H1 (cell line): ENCODE measurements around the gene NAA38. TPM values are rescaled to one million over a fixed set of nuclear protein-coding genes. Genes with fewer than 3 reads are reported as not detected.

Experiments used
- BACH1 ChIP-seq: IDR thresholded peaks from 2 replicates; pipeline ENCODE4 v1.6.1; 2012; ENCODE audit warnings: low read length, improper control_type of control experiment
- CHD7 ChIP-seq: fragments of 300-600 bp; sonication (generic); IDR thresholded peaks from 2 replicates; pipeline ENCODE4 v1.7.1; 2012; ENCODE audit warnings: low read length, moderate library complexity, mild to moderate bottlenecking, inconsistent platforms; ENCODE audit not compliant: insufficient replicate concordance
- GABPA ChIP-seq: IDR thresholded peaks from 2 replicates; pipeline ENCODE4 v1.6.1; 2011; ENCODE audit warnings: mild to moderate bottlenecking, low read length, moderate library complexity, borderline replicate concordance; ENCODE audit not compliant: insufficient read depth
- HDAC2 ChIP-seq, 2 experiments: fragments of 300-600 bp in 1 of 2; sonication (generic) in 1 of 2; IDR thresholded peaks; 2 replicates each; pipeline ENCODE4 v1.6.1; 2011 to 2012; ENCODE audit warnings: low read depth in 2 of 2, low read length in 2 of 2, mild to moderate bottlenecking in 2 of 2, moderate library complexity in 2 of 2, borderline replicate concordance in 1 of 2, inconsistent platforms in 1 of 2
- SIN3A ChIP-seq, 2 experiments: IDR thresholded peaks in 1 of 2; conservative IDR thresholded peaks in 1 of 2; 2 replicates each; pipeline ENCODE4 v1.6.1; 2011 to 2012; ENCODE audit warnings: low read length in 2 of 2, improper control_type of control experiment in 1 of 2, low read depth in 1 of 2, mild to moderate bottlenecking in 1 of 2
- YY1 ChIP-seq: IDR thresholded peaks from 2 replicates; pipeline ENCODE4 v1.6.1; 2011; ENCODE audit warnings: low read depth, mild to moderate bottlenecking, low read length
- polyA plus RNA-seq, 7 experiments: library from polyadenylated mRNA; depleted of rRNA in 3 of 7; stranded (reverse) in 5 of 7; unstranded in 2 of 7; fragments of >200 nt in 5 of 7; fragments of 200-250 nt in 2 of 7; gene quantifications; 1 replicate in 5 of 7; 2 replicates in 1 of 7; 4 replicates in 1 of 7; pipeline versions ENCODE4 v1.2.1 to v1.2.3, GENCODE V29; 2011 to 2013; ENCODE audit warnings: missing spikeins in 2 of 7, mixed read lengths in 2 of 7
- total RNA-seq: library from RNA; stranded (reverse); fragmentation: NEBNext Ultra II Directional; extraction: Animal tissue kit (Norgen Biotek cat#: 25700); gene quantifications from 2 replicates; pipeline ENCODE4 v1.2.1, GENCODE V29; 2021
- TF ChIP-seq, protein P1 (sequence below): IDR thresholded peaks from 2 replicates; pipeline ENCODE4 v1.6.1; 2011; ENCODE audit warnings: low read length, improper control_type of control experiment

The NAA38 gene
- total and polyA plus RNA-seq, 2 of the 8 experiments (the other 6 are each of a cell fraction or from before 2014, with no cell fraction given) = 30.2 to 109 TPM

- TF ChIP-seq GABPA = no peak; the same call in 1 of the 2 replicates
- no peak for TF ChIP-seq CHD7
- peak; percentile 57; the same call in 1 of the 2 replicates for TF ChIP-seq BACH1
- peak in 1 of 2 experiments; percentile 97; a peak in 2 of 4 replicates for TF ChIP-seq HDAC2 (IDR thresholded peaks at IDR 0.05; ENCODE audit: borderline replicate concordance in 1 of 2, low read depth in 2 of 2, low read length in 2 of 2)
- TF ChIP-seq, protein P1, sequence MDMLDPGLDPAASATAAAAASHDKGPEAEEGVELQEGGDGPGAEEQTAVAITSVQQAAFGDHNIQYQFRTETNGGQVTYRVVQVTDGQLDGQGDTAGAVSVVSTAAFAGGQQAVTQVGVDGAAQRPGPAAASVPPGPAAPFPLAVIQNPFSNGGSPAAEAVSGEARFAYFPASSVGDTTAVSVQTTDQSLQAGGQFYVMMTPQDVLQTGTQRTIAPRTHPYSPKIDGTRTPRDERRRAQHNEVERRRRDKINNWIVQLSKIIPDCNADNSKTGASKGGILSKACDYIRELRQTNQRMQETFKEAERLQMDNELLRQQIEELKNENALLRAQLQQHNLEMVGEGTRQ = peak; percentile 87
- peak; percentile 99 to 100 for TF ChIP-seq SIN3A (conservative IDR thresholded peaks at IDR 0.05 in 1 of 2, IDR thresholded peaks at IDR 0.05 in 1 of 2; ENCODE audit: low read depth in 1 of 2, low read length in 2 of 2)
- peak; percentile 89 for TF ChIP-seq YY1
Measured at GRCh38 chr17:7836596-7837407, 20.6 kb downstream of the NAA38 start (continued).
